GM12801 (cell line): Measurements from ENCODE around the gene PAFAH2.

ENCODE experiments used
- CTCF ChIP-seq: IDR thresholded peaks from one replicate; pipeline ENCODE4 v1.5.1; 2011; ENCODE audit warnings: control low read depth; ENCODE audit not compliant: insufficient read length; ENCODE audit errors: extremely low read depth

PAFAH2 gene

GRCh38 chr1:26035959-26036755 lies 38.3 kb upstream of the PAFAH2 start:
- TF ChIP-seq CTCF = peak; percentile 59

GRCh38 chr1:26035203-26035958 lies 37.5 kb upstream of the PAFAH2 start:
- TF ChIP-seq CTCF = no peak

GRCh38 chr1:26034504-26035202 lies 36.8 kb upstream of the PAFAH2 start:
- TF ChIP-seq CTCF = no peak

- TF ChIP-seq CTCF = no peak
Measured at GRCh38 chr1:26032656-26033357, 34.9 kb upstream of the PAFAH2 start.

GRCh38 chr1:26031611-26032220 lies 33.9 kb upstream of the PAFAH2 start:
- TF ChIP-seq CTCF = no peak

GRCh38 chr1:26031196-26031595 lies 33.3 kb upstream of the PAFAH2 start:
- no peak for TF ChIP-seq CTCF
